HepG2 (cell line): Measurements from ENCODE around the gene SLCO2B1. TPM values are rescaled to one million over a fixed set of nuclear protein-coding genes. Genes with fewer than 3 reads are reported as not detected.

Source experiments
- ATAC-seq: fragments of 200-7000 bp; cut with Tn5 transposase; 3 replicates; pipeline ENCODE4 v1.9.1; 2020; ENCODE audit warnings: mild to moderate bottlenecking, moderate library complexity
- BruUV-seq: library from RNA; stranded (reverse); fragments of 400-500 nt; replicated peaks from 2 replicates; lab custom pipeline; 2021; lab: Mats Ljungman, UMichigan
- CTCF ChIA-PET: fragments of 300-600 bp; formaldehyde crosslinking; extraction: SDS; loops from one replicate; lab custom pipeline; 2021; ENCODE audit warnings: low total read pairs, inconsistent platforms, low intra/inter-chr PET ratio; lab: Yijun Ruan, JAX
- POLR2A ChIA-PET: fragments of 350-600 bp; sonication (Branson Sonifier 250); formaldehyde crosslinking; loops from one replicate; lab custom pipeline; 2020; ENCODE audit warnings: antibody characterized with exemption, inconsistent platforms; lab: Yijun Ruan, JAX
- DNase-seq: peaks from one replicate; pipeline ENCODE4 v3.0.0-alpha.2; 2015; ENCODE audit warnings: low spot score
- FAIRE-seq: peaks from 3 replicates; lab custom pipeline; 2011; peaks lifted over from hg19 to GRCh38; lab: Jason Lieb, UNC
- H2AFZ ChIP-seq: one replicate; pipeline ENCODE4 v1.6.1; 2011; ENCODE audit warnings: low read length, inconsistent platforms
- H3K27ac ChIP-seq: fragments of 300-600 bp; 3 replicates; pipeline ENCODE4 v1.8.0; 2011; ENCODE audit warnings: mixed run types, mild to moderate bottlenecking, mixed read lengths, low read length, inconsistent platforms; ENCODE audit not compliant: insufficient read depth; ENCODE audit errors: extremely low read length
- H3K27me3 ChIP-seq, 2 experiments: fragments of 200-600 bp in 1 of 2; 2 replicates in 1 of 2; 3 replicates in 1 of 2; pipeline versions ENCODE4 v1.6.0 to v1.8.0; 2011; ENCODE audit warnings: low read length in 2 of 2, mild to moderate bottlenecking in 2 of 2, moderate library complexity in 2 of 2, inconsistent platforms in 1 of 2; ENCODE audit not compliant: insufficient read depth in 2 of 2, control insufficient read depth in 1 of 2
- H3K36me3 ChIP-seq, 2 experiments: fragments of 200-600 bp in 1 of 2; replicated peaks in 1 of 2; 2 replicates in 1 of 2; 3 replicates in 1 of 2; pipeline versions ENCODE4 v1.5.1 to v1.8.0; 2011; ENCODE audit warnings: low read length in 2 of 2, inconsistent platforms in 1 of 2; ENCODE audit not compliant: insufficient read depth in 2 of 2, control insufficient read depth in 1 of 2
- H3K4me1 ChIP-seq: 2 replicates; pipeline ENCODE4 v1.5.1; 2012; ENCODE audit warnings: low read length, inconsistent platforms; ENCODE audit not compliant: insufficient read depth
- H3K4me2 ChIP-seq: 2 replicates; pipeline ENCODE4 v1.6.0; 2011; ENCODE audit warnings: low read depth, low read length, inconsistent platforms
- H3K4me3 ChIP-seq, 3 experiments: fragments of 200-600 bp in 1 of 3; sonication (generic), shearing (Covaris generic) in 1 of 3; replicated peaks in 1 of 3; 2 replicates each; pipeline ENCODE4 v1.5.1; 2011 to 2016; ENCODE audit warnings: low read length in 3 of 3, inconsistent platforms in 2 of 3, low read depth in 2 of 3, mild to moderate bottlenecking in 2 of 3, control low read depth in 1 of 3, mixed read lengths in 1 of 3; ENCODE audit not compliant: insufficient read depth in 1 of 3
- H3K79me2 ChIP-seq: one replicate; pipeline ENCODE4 v1.6.1; 2011; ENCODE audit warnings: low read length, inconsistent platforms; ENCODE audit not compliant: insufficient read depth
- H3K9ac ChIP-seq: 2 replicates; pipeline ENCODE4 v1.6.0; 2011; ENCODE audit warnings: mild to moderate bottlenecking, low read depth, low read length, inconsistent platforms; ENCODE audit not compliant: insufficient read depth
- H3K9me3 ChIP-seq: 2 replicates; pipeline ENCODE4 v1.5.1; 2012; ENCODE audit warnings: mild to moderate bottlenecking, low read length
- H4K20me1 ChIP-seq: 2 replicates; pipeline ENCODE4 v1.6.0; 2011; ENCODE audit warnings: inconsistent platforms, mild to moderate bottlenecking, low read length, moderate library complexity; ENCODE audit not compliant: insufficient read depth
- CEBPB ChIP-seq: IDR thresholded peaks from 2 replicates; pipeline ENCODE4 v1.6.1; 2011; ENCODE audit warnings: low read depth, low read length, improper control_type of control experiment, borderline replicate concordance
- CEBPG ChIP-seq: IDR thresholded peaks from 2 replicates; pipeline ENCODE4 v1.6.1; 2016
- MIER3 ChIP-seq: IDR thresholded peaks from 2 replicates; pipeline ENCODE4 v1.6.1; 2016; ENCODE audit warnings: missing compliant biosample characterization, borderline replicate concordance
- RBM22 ChIP-seq: fragments of 200-400 bp; formaldehyde crosslinking; optimal IDR thresholded peaks from 2 replicates; pipeline ENCODE3; 2017; ENCODE audit warnings: mild to moderate bottlenecking, low read length, moderate library complexity
- ZFX ChIP-seq: sonication (generic); formaldehyde crosslinking; IDR thresholded peaks from 2 replicates; pipeline ENCODE4 v1.4.0; 2020; ENCODE audit warnings: mild to moderate bottlenecking, low read depth, missing genetic modification reagents, moderate library complexity
- WGBS: methylation state at CpG from one replicate; pipeline ENCODE4 v1.1.6; 2017; ENCODE audit warnings: low lambda C conversion rate; 5-methylcytosine and 5-hydroxymethylcytosine counted together
- in situ Hi-C: cut with HindIII; loops from 2 replicates; pipeline ENCODE4 v1.10.0; 2017; ENCODE audit warnings: low pct_unique_long_range_greater_than_20kb; ENCODE audit not compliant: extremely low pct_ligation_motif_present
- intact Hi-C: fragments of 100-400 bp; cut with micrococcal nuclease; formaldehyde crosslinking; loops from one replicate; pipeline ENCODE4 v1.10.0; 2022; ENCODE audit not compliant: unreplicated experiment
- polyA plus RNA-seq, 8 experiments: library from polyadenylated mRNA; depleted of rRNA in 3 of 8; stranded (reverse) in 7 of 8; unstranded in 1 of 8; fragments of >200 nt; fragmentation: Illumina TruSeq in 4 of 8; extraction: Trizol in 4 of 8; gene quantifications; 2 replicates each; pipeline versions ENCODE4 v1.2.1 to v1.2.3, GENCODE V29; 2011 to 2016; ENCODE audit warnings: low read depth in 4 of 8, missing spikeins in 1 of 8, mixed read lengths in 1 of 8; ENCODE audit not compliant: insufficient read depth in 1 of 8
- total RNA-seq, 5 experiments: library from RNA; depleted of rRNA; stranded (reverse); fragments of >200 nt; fragmentation: Illumina TruSeq; extraction: Trizol; gene quantifications; 2 replicates each; pipeline ENCODE4 v1.2.3, GENCODE V29; 2016; ENCODE audit warnings: low read depth in 1 of 5
- TF ChIP-seq, protein P1 (sequence below): sonication (generic); formaldehyde crosslinking; IDR thresholded peaks from 2 replicates; pipeline ENCODE4 v1.5.1; 2020; ENCODE audit warnings: mild to moderate bottlenecking, missing genetic modification reagents, moderate library complexity

The SLCO2B1 gene
- total and polyA plus RNA-seq, 2 of the 13 experiments (the other 11 are each of a cell fraction or from before 2014, with no cell fraction given): 15.3 to 19.8 TPM

DNA sequence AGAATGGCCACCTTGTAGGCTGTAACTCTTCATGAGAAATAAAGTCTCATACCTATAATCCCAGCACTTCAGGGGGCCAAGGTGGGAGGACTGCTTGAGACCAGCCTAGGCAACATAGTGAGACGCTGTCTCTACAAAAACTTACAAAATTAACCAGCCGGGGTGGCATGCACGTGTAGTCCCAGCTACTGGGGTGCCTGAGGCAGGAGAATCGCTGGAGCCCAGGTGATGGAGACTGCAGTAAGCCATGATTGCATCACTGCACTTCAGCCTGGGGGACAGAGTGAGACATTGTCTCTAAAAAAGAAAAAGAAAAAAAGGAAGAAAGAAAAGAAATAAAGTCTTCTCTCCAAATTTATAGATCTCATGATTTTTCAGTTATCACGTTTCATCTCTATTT is 4.2 kb upstream of the SLCO2B1 start:
- CTCF ChIA-PET: interaction anchor here (1.3 kb wide), 1 partner anchor 58 kb away, joined by 7 read pairs; no protein-coding TSS in a partner anchor
- intact Hi-C loops: no loop called here
- in situ Hi-C loops: loop anchor here (5.0 kb wide), 1 partner anchor 56 kb away; no protein-coding TSS in a partner anchor

DNA sequence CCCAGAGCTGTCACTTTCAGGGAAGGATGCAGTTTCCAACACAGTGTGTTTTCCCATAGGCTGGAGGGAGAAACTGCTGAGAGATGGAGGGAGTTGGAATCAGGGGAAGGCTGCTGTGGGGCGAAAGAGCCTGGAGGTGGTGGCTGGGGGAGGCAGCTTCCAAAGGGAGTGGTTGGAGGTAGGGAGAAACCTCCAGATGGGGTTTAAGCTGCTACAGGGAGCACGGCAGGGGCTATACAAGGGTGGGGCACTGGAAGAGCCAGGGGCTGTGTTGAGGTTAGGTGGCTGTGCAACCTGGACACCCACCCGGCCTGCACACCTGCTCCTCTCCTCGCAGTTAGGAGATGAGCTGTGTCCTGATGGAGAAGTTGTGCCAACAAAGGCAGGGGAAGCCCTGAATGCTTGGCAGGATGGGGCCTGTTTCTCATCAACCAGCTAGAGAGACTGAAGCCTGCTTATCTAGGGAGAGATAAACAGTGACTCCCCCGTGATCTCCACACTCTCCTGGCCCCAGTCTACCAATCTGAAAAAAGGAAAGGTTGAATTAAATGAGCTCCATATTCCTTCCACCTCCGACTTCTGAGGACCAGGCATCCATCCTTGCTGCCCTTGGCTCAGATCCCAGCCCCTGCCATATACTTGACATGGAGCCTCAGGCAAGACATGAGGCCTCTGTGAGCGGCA is 3.6 kb upstream of the SLCO2B1 start:
- Histone ChIP-seq H3K79me2 (peaks cover 6% of the 10 kb centered on the region), H2AFZ (no peak overlapping the region), H3K36me3 (no peaks in the 10 kb centered on the region), H3K4me1 (peaks cover 99% of the 10 kb centered on the region), H3K4me3 (no peak overlapping the region), H3K9me3 (no peaks in the 10 kb centered on the region), H3K27ac (no peak overlapping the region), H3K9ac (no peak overlapping the region), H3K27me3 (no peaks in the 10 kb centered on the region), H3K4me2 (no peak overlapping the region), H4K20me1 (no peaks in the 10 kb centered on the region)
- 90% methylated on average over 5 of the region's 7 CpGs for WGBS
- TF ChIP-seq ZFX (0 out of 2 replicates have a peak, but pooled peaks have one; percentile 15), MIER3 (CRISPR knock-in tag) (no peak)
- TF ChIP-seq, protein P1, sequence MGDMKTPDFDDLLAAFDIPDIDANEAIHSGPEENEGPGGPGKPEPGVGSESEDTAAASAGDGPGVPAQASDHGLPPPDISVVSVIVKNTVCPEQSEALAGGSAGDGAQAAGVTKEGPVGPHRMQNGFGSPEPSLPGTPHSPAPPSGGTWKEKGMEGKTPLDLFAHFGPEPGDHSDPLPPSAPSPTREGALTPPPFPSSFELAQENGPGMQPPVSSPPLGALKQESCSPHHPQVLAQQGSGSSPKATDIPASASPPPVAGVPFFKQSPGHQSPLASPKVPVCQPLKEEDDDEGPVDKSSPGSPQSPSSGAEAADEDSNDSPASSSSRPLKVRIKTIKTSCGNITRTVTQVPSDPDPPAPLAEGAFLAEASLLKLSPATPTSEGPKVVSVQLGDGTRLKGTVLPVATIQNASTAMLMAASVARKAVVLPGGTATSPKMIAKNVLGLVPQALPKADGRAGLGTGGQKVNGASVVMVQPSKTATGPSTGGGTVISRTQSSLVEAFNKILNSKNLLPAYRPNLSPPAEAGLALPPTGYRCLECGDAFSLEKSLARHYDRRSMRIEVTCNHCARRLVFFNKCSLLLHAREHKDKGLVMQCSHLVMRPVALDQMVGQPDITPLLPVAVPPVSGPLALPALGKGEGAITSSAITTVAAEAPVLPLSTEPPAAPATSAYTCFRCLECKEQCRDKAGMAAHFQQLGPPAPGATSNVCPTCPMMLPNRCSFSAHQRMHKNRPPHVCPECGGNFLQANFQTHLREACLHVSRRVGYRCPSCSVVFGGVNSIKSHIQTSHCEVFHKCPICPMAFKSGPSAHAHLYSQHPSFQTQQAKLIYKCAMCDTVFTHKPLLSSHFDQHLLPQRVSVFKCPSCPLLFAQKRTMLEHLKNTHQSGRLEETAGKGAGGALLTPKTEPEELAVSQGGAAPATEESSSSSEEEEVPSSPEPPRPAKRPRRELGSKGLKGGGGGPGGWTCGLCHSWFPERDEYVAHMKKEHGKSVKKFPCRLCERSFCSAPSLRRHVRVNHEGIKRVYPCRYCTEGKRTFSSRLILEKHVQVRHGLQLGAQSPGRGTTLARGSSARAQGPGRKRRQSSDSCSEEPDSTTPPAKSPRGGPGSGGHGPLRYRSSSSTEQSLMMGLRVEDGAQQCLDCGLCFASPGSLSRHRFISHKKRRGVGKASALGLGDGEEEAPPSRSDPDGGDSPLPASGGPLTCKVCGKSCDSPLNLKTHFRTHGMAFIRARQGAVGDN (CRISPR knock-in tag): peak; percentile 16; the same call in 1 of the 2 replicates
- no peak for DNase-seq
- ChIA-PET POLR2A (interaction anchor here (1.5 to 8.6 kb wide), 5 partner anchors 9 to 58 kb away, joined by 10 to 163 read pairs (median 12); no protein-coding TSS in a partner anchor), CTCF (interaction anchor here (1.3 kb wide), 1 partner anchor 58 kb away, joined by 7 read pairs; no protein-coding TSS in a partner anchor)
- in situ Hi-C loops (loop anchor here (5.0 kb wide), 1 partner anchor 55 kb away; no protein-coding TSS in a partner anchor), intact Hi-C loops (no loop called here)
- no peak for ATAC-seq
- BruUV-seq: no TSS peak
- no peak for FAIRE-seq

More for the DNA sequence above, 4.2 kb upstream of the SLCO2B1 start:
- ATAC-seq: no peak
- H3K36me3 ChIP-seq: no peaks in the 10 kb centered on the region
- H3K4me2 ChIP-seq: no peak overlapping the region
- H3K9me3 ChIP-seq: no peaks in the 10 kb centered on the region
- no peak for TF ChIP-seq RBM22
- TF ChIP-seq CEBPB: peak; percentile 70
- peak; percentile 71 for TF ChIP-seq CEBPG (CRISPR knock-in tag)
- TF ChIP-seq, all 625 proteins: peak for 2
- no peak overlapping the region for H3K4me3 ChIP-seq
- H3K27ac ChIP-seq: no peak overlapping the region
- peaks cover under 1% of the 10 kb centered on the region for H3K79me2 ChIP-seq
- no peaks in the 10 kb centered on the region for H4K20me1 ChIP-seq
- peaks cover 93% of the 10 kb centered on the region for H3K4me1 ChIP-seq
- H2AFZ ChIP-seq: no peak overlapping the region
- WGBS: 51% methylated on average over 5 of the region's 5 CpGs
- BruUV-seq: no TSS peak
- FAIRE-seq (no peak), DNase-seq (no peak)
- POLR2A ChIA-PET: interaction anchor here (1.5 to 8.6 kb wide), 6 partner anchors 9 to 58 kb away, joined by 6 to 163 read pairs (median 12); no protein-coding TSS in a partner anchor
- H3K9ac ChIP-seq: no peak overlapping the region
- no peaks in the 10 kb centered on the region for H3K27me3 ChIP-seq
